ENCODE results near the gene DIP2C.

GRCh38 chr10:593016-593415, 96.5 kb downstream of the DIP2C start:
- no peak for TF ChIP-seq CTCF (IDR thresholded peaks at IDR 0.05)
- no peak for TF ChIP-seq EZH2phosphoT487 (IDR thresholded peaks at IDR 0.05)

All from neural progenitor cell (in vitro differentiated cells).